ENCODE data around the gene HSD11B2. TPM values are rescaled to one million over a fixed set of nuclear protein-coding genes. Genes with fewer than 3 reads are reported as not detected.
A peak's percentile ranks its signal among the peaks of the same experiment; 100 is the strongest.

Gene HSD11B2
- total RNA-seq, 1 experiment from 2014 or later = 33.4 TPM

- Mint-ChIP-seq H3K4me1 (0 out of 2 replicates have a peak, but pooled peaks cover 5% of the 10 kb centered on the region), H3K36me3 (no peaks in the 10 kb centered on the region), H3K4me3 (no peak overlapping the region), H3K27me3 (ENCODE audit: low read depth) (no peaks in the 10 kb centered on the region), H3K27ac (peak overlapping the region; percentile 41; the same call in 1 of the 2 replicates), H3K9me3 (no peaks in the 10 kb centered on the region)
- CTCF ChIA-PET = interaction anchor here (0.7 to 1.9 kb wide), 4 partner anchors 13 to 133 kb away, joined by 3 to 4 read pairs (median 3); partner anchors contain the start of genes KCTD19 and LRRC36
- POLR2A ChIA-PET = no interaction called here
- no peak for DNase-seq (ENCODE audit: low spot score)
- ATAC-seq = no peak
- TF ChIP-seq PRRX2 (CRISPR knock-in tag; IDR thresholded peaks at IDR 0.05) (no peak), TP53 (CRISPR knock-in tag; IDR thresholded peaks at IDR 0.05) (no peak), CBFB (CRISPR knock-in tag; IDR thresholded peaks at IDR 0.05; ENCODE audit: low read depth) (no peak), NFE2L1 (CRISPR knock-in tag; IDR thresholded peaks at IDR 0.05) (no peak), TEAD4 (CRISPR knock-in tag; IDR thresholded peaks at IDR 0.05) (no peak), CREM (CRISPR knock-in tag; IDR thresholded peaks at IDR 0.05) (no peak), ZNF219 (CRISPR knock-in tag; IDR thresholded peaks at IDR 0.05; ENCODE audit: borderline replicate concordance) (no peak), GABPB1 (CRISPR knock-in tag; IDR thresholded peaks at IDR 0.05) (no peak), KAT7 (CRISPR knock-in tag; IDR thresholded peaks at IDR 0.05; ENCODE audit: borderline replicate concordance) (no peak), ZNF425 (CRISPR knock-in tag; conservative IDR thresholded peaks at IDR 0.05) (no peak)
These were observed 28.3 kb downstream of the HSD11B2 start for GRCh38 chr16:67459066-67459860.

GRCh38 chr16:67459861-67460150 lies 28.9 kb downstream of the HSD11B2 start:
- H3K9me3 Mint-ChIP-seq = no peaks in the 10 kb centered on the region
- no peak for TF ChIP-seq ZNF317 (CRISPR knock-in tag; IDR thresholded peaks at IDR 0.05; ENCODE audit: borderline replicate concordance, low read depth)
- TF ChIP-seq FOXP1 (CRISPR knock-in tag; IDR thresholded peaks at IDR 0.05; ENCODE audit: borderline replicate concordance) = no peak
- no peak for TF ChIP-seq E2F5 (CRISPR knock-in tag; IDR thresholded peaks at IDR 0.05)
- no peak for TF ChIP-seq TEAD4 (CRISPR knock-in tag; IDR thresholded peaks at IDR 0.05)
- TF ChIP-seq ZNF121 (CRISPR knock-in tag; IDR thresholded peaks at IDR 0.05) = no peak
- no peak for TF ChIP-seq MYBL2 (CRISPR knock-in tag; IDR thresholded peaks at IDR 0.05)
- TF ChIP-seq E2F1 (CRISPR knock-in tag; IDR thresholded peaks at IDR 0.05) = no peak
- no peak for TF ChIP-seq ZMAT4 (CRISPR knock-in tag; IDR thresholded peaks at IDR 0.05)
- TF ChIP-seq IRF2 (CRISPR knock-in tag; IDR thresholded peaks at IDR 0.05; ENCODE audit: borderline replicate concordance, low read depth) = no peak
- no peak for TF ChIP-seq NR2C2 (CRISPR knock-in tag; IDR thresholded peaks at IDR 0.05)
- TF ChIP-seq ZNF232 (CRISPR knock-in tag; IDR thresholded peaks at IDR 0.05) = no peak
- no peak for TF ChIP-seq NFYB (CRISPR knock-in tag; conservative IDR thresholded peaks at IDR 0.05; ENCODE audit: low read depth)
- no peak for TF ChIP-seq NR1H2 (CRISPR knock-in tag; IDR thresholded peaks at IDR 0.05)
- TF ChIP-seq JUN (CRISPR knock-in tag; IDR thresholded peaks at IDR 0.05) = no peak
- no peaks in the 10 kb centered on the region for H3K36me3 Mint-ChIP-seq
- DNase-seq (ENCODE audit: low spot score) (no peak), ATAC-seq (no peak)
- CTCF ChIA-PET = interaction anchor here (0.6 to 2.1 kb wide), 3 partner anchors 14 to 346 kb away, joined by 3 to 11 read pairs (median 4); no protein-coding TSS in a partner anchor
- no peaks in the 10 kb centered on the region for H3K27me3 Mint-ChIP-seq (ENCODE audit: low read depth)
- 0 out of 2 replicates have a peak, but pooled peaks cover 5% of the 10 kb centered on the region for H3K4me1 Mint-ChIP-seq
- no peak overlapping the region for H3K4me3 Mint-ChIP-seq
- POLR2A ChIA-PET = no interaction called here
- H3K27ac Mint-ChIP-seq = no peak overlapping the region
